Measurements from ENCODE around the gene SH3RF1.
"Not testable (repeated sequence)": the region's sequence is repeated elsewhere in the genome, so short reads cannot be mapped to it uniquely, and the experiment has no call there.

SH3RF1 gene

GRCh38 chr4:169215656-169216055 is 55.1 kb downstream of the SH3RF1 start:
- no peaks in the 10 kb centered on the region for H3K9me3 Mint-ChIP-seq
- no peak for DNase-seq (ENCODE audit: low spot score)
- H3K4me3 Mint-ChIP-seq, result no peak overlapping the region
- no peak overlapping the region for H3K27ac Mint-ChIP-seq
- H3K27me3 Mint-ChIP-seq (ENCODE audit: low read depth), result no peaks in the 10 kb centered on the region
- no peaks in the 10 kb centered on the region for H3K4me1 Mint-ChIP-seq (ENCODE audit: low read depth)
- H3K36me3 Mint-ChIP-seq (ENCODE audit: low read depth), result no peaks in the 10 kb centered on the region

- H3K9me3 Mint-ChIP-seq, result no peaks in the 10 kb centered on the region
- no peak overlapping the region for H3K27ac Mint-ChIP-seq
- no peaks in the 10 kb centered on the region for H3K4me1 Mint-ChIP-seq (ENCODE audit: low read depth)
- no peaks in the 10 kb centered on the region for H3K27me3 Mint-ChIP-seq (ENCODE audit: low read depth)
- DNase-seq (ENCODE audit: low spot score), result no peak
- no peaks in the 10 kb centered on the region for H3K36me3 Mint-ChIP-seq (ENCODE audit: low read depth)
- no peak overlapping the region for H3K4me3 Mint-ChIP-seq
Measured at GRCh38 chr4:169212981-169213380, 57.8 kb downstream of the SH3RF1 start.

- H3K4me3 Mint-ChIP-seq, result no peak overlapping the region
- no peaks in the 10 kb centered on the region for H3K9me3 Mint-ChIP-seq
- H3K27ac Mint-ChIP-seq, result no peak overlapping the region
- H3K27me3 Mint-ChIP-seq (ENCODE audit: low read depth), result no peaks in the 10 kb centered on the region
- H3K4me1 Mint-ChIP-seq (ENCODE audit: low read depth), result no peaks in the 10 kb centered on the region
- DNase-seq (ENCODE audit: low spot score), result no peak
- no peaks in the 10 kb centered on the region for H3K36me3 Mint-ChIP-seq (ENCODE audit: low read depth)
Measured at GRCh38 chr4:169210504-169211118, 60.1 kb downstream of the SH3RF1 start.

GRCh38 chr4:169209388-169209883 is 61.3 kb downstream of the SH3RF1 start:
- no peaks in the 10 kb centered on the region for H3K27me3 Mint-ChIP-seq (ENCODE audit: low read depth)
- no peaks in the 10 kb centered on the region for H3K9me3 Mint-ChIP-seq
- H3K4me3 Mint-ChIP-seq, result no peak overlapping the region
- no peaks in the 10 kb centered on the region for H3K4me1 Mint-ChIP-seq (ENCODE audit: low read depth)
- DNase-seq (ENCODE audit: low spot score), result no peak
- no peaks in the 10 kb centered on the region for H3K36me3 Mint-ChIP-seq (ENCODE audit: low read depth)
- no peak overlapping the region for H3K27ac Mint-ChIP-seq

- no peaks in the 10 kb centered on the region for H3K4me1 Mint-ChIP-seq (ENCODE audit: low read depth)
- H3K27ac Mint-ChIP-seq, result no peak overlapping the region
- H3K36me3 Mint-ChIP-seq (ENCODE audit: low read depth), result no peaks in the 10 kb centered on the region
- H3K4me3 Mint-ChIP-seq, result no peak overlapping the region
- H3K9me3 Mint-ChIP-seq, result no peaks in the 10 kb centered on the region
- DNase-seq (ENCODE audit: low spot score), result no peak
- H3K27me3 Mint-ChIP-seq (ENCODE audit: low read depth), result no peaks in the 10 kb centered on the region
Measured at GRCh38 chr4:169208516-169208915, 62.2 kb downstream of the SH3RF1 start.

- Mint-ChIP-seq H3K27me3 (ENCODE audit: low read depth) (no peaks in the 10 kb centered on the region), H3K36me3 (ENCODE audit: low read depth) (no peaks in the 10 kb centered on the region), H3K27ac (no peak overlapping the region), H3K9me3 (no peaks in the 10 kb centered on the region), H3K4me1 (ENCODE audit: low read depth) (no peaks in the 10 kb centered on the region), H3K4me3 (no peak overlapping the region)
- no peak for DNase-seq (ENCODE audit: low spot score)
Measured at GRCh38 chr4:169208090-169208455, 62.7 kb downstream of the SH3RF1 start.

GRCh38 chr4:169207436-169208089 is 63.2 kb downstream of the SH3RF1 start:
- H3K36me3 Mint-ChIP-seq (ENCODE audit: low read depth), result no peaks in the 10 kb centered on the region
- no peak overlapping the region for H3K4me3 Mint-ChIP-seq
- H3K27me3 Mint-ChIP-seq (ENCODE audit: low read depth), result no peaks in the 10 kb centered on the region
- no peak overlapping the region for H3K27ac Mint-ChIP-seq
- DNase-seq (ENCODE audit: low spot score), result no peak
- no peaks in the 10 kb centered on the region for H3K9me3 Mint-ChIP-seq
- no peaks in the 10 kb centered on the region for H3K4me1 Mint-ChIP-seq (ENCODE audit: low read depth)

- no peak overlapping the region for H3K4me3 Mint-ChIP-seq
- H3K4me1 Mint-ChIP-seq (ENCODE audit: low read depth), result no peaks in the 10 kb centered on the region
- H3K36me3 Mint-ChIP-seq (ENCODE audit: low read depth), result no peaks in the 10 kb centered on the region
- no peaks in the 10 kb centered on the region for H3K9me3 Mint-ChIP-seq
- no peak overlapping the region for H3K27ac Mint-ChIP-seq
- peaks cover 2% of the 10 kb centered on the region for H3K27me3 Mint-ChIP-seq (ENCODE audit: low read depth)
- DNase-seq (ENCODE audit: low spot score), result no peak
Measured at GRCh38 chr4:169205744-169206080, 65.0 kb downstream of the SH3RF1 start.

- H3K27me3 Mint-ChIP-seq (ENCODE audit: low read depth), result peaks cover 2% of the 10 kb centered on the region
- H3K4me3 Mint-ChIP-seq, result no peak overlapping the region
- H3K4me1 Mint-ChIP-seq (ENCODE audit: low read depth), result no peaks in the 10 kb centered on the region
- no peak overlapping the region for H3K27ac Mint-ChIP-seq
- H3K9me3 Mint-ChIP-seq, result no peaks in the 10 kb centered on the region
- DNase-seq (ENCODE audit: low spot score), result no peak
- no peaks in the 10 kb centered on the region for H3K36me3 Mint-ChIP-seq (ENCODE audit: low read depth)
Measured at GRCh38 chr4:169205075-169205743, 65.5 kb downstream of the SH3RF1 start.

- H3K4me1 Mint-ChIP-seq (ENCODE audit: low read depth), result no peaks in the 10 kb centered on the region
- no peaks in the 10 kb centered on the region for H3K36me3 Mint-ChIP-seq (ENCODE audit: low read depth)
- H3K9me3 Mint-ChIP-seq, result no peaks in the 10 kb centered on the region
- no peak for DNase-seq (ENCODE audit: low spot score)
- H3K27ac Mint-ChIP-seq, result no peak overlapping the region
- no peak overlapping the region for H3K4me3 Mint-ChIP-seq
- H3K27me3 Mint-ChIP-seq (ENCODE audit: low read depth), result peaks cover 3% of the 10 kb centered on the region
Measured at GRCh38 chr4:169203891-169204290, 66.9 kb downstream of the SH3RF1 start.

GRCh38 chr4:169203278-169203677 is 67.5 kb downstream of the SH3RF1 start:
- DNase-seq (ENCODE audit: low spot score); H3K27me3 Mint-ChIP-seq (ENCODE audit: low read depth); H3K36me3 Mint-ChIP-seq (ENCODE audit: low read depth); H3K27ac Mint-ChIP-seq; H3K4me3 Mint-ChIP-seq; H3K9me3 Mint-ChIP-seq; H3K4me1 Mint-ChIP-seq (ENCODE audit: low read depth): not testable (repeated sequence)

GRCh38 chr4:169202878-169203277 is 67.9 kb downstream of the SH3RF1 start:
- Mint-ChIP-seq H3K27ac (no peak overlapping the region), H3K36me3 (ENCODE audit: low read depth) (no peaks in the 10 kb centered on the region), H3K4me1 (ENCODE audit: low read depth) (no peaks in the 10 kb centered on the region), H3K4me3 (no peak overlapping the region), H3K9me3 (no peaks in the 10 kb centered on the region), H3K27me3 (ENCODE audit: low read depth) (peaks cover 4% of the 10 kb centered on the region)
- no peak for DNase-seq (ENCODE audit: low spot score)

- Mint-ChIP-seq H3K4me3 (no peak overlapping the region), H3K36me3 (ENCODE audit: low read depth) (no peaks in the 10 kb centered on the region), H3K9me3 (no peaks in the 10 kb centered on the region), H3K27me3 (ENCODE audit: low read depth) (peaks cover 4% of the 10 kb centered on the region), H3K4me1 (ENCODE audit: low read depth) (no peaks in the 10 kb centered on the region), H3K27ac (no peak overlapping the region)
- no peak for DNase-seq (ENCODE audit: low spot score)
Measured at GRCh38 chr4:169202145-169202699, 68.5 kb downstream of the SH3RF1 start.

All from T-helper 2 cell treated with Interferon-gamma antibody and Interleukin-4, amounts not matched to agents 5 μg/mL and 100 μg/mL, for 36 hours (primary cell).